Mononuclear cell (primary cell): ENCODE data around the gene LCA5L. TPM values are rescaled to one million over a fixed set of nuclear protein-coding genes. Genes with fewer than 3 reads are reported as not detected.
A peak's percentile ranks its signal among the peaks of the same experiment; 100 is the strongest.

Source experiments
- H3K27me3 ChIP-seq: 2 replicates; pipeline ENCODE4 v1.6.0; 2011; ENCODE audit warnings: low read length, control low read depth; ENCODE audit not compliant: insufficient read depth
- H3K4me1 ChIP-seq: 2 replicates; pipeline ENCODE4 v1.5.1; 2011; ENCODE audit warnings: mild to moderate bottlenecking, low read length, control low read depth; ENCODE audit not compliant: insufficient read depth
- H3K4me3 ChIP-seq: 2 replicates; pipeline ENCODE4 v1.5.1; 2011; ENCODE audit warnings: mild to moderate bottlenecking, low read length, moderate library complexity
- H3K9me3 ChIP-seq: 2 replicates; pipeline ENCODE4 v1.5.1; 2011; ENCODE audit warnings: low read depth, mild to moderate bottlenecking, control low read depth, low read length
- total RNA-seq: library from RNA; depleted of rRNA; stranded (reverse); fragments of >200 nt; gene quantifications from one replicate; pipeline ENCODE4 v1.2.3, GENCODE V29; 2012

LCA5L gene
- total RNA-seq = not detected

- Histone ChIP-seq H3K9me3 (no peaks in the 10 kb centered on the region), H3K4me1 (peaks cover 11% of the 10 kb centered on the region), H3K4me3 (peak within 1 kb of the TSS; percentile 72), H3K27me3 (no peaks in the 10 kb centered on the region)
These were observed at the start of gene LCA5L for GRCh38 chr21:39445321-39446269. LCA5L (minus strand) TSS chr21:39445778; CDS start chr21:39428493, 17,285 bp downstream.

- Histone ChIP-seq H3K9me3 (peaks cover 7% of the 10 kb centered on the region), H3K4me1 (no peaks in the 10 kb centered on the region), H3K4me3 (no peak overlapping the region), H3K27me3 (no peaks in the 10 kb centered on the region)
These were observed 43.9 kb upstream of the LCA5L start for GRCh38 chr21:39489380-39489924.

- H3K4me1 ChIP-seq = no peaks in the 10 kb centered on the region
- H3K4me3 ChIP-seq = no peak overlapping the region
- H3K9me3 ChIP-seq = no peaks in the 10 kb centered on the region
- H3K27me3 ChIP-seq = no peaks in the 10 kb centered on the region
These were observed 39.2 kb upstream of the LCA5L start for GRCh38 chr21:39484711-39485276.

GRCh38 chr21:39483917-39484316, 38.3 kb upstream of the LCA5L start:
- no peaks in the 10 kb centered on the region for H3K9me3 ChIP-seq
- no peak overlapping the region for H3K4me3 ChIP-seq
- H3K27me3 ChIP-seq = no peaks in the 10 kb centered on the region
- H3K4me1 ChIP-seq = no peaks in the 10 kb centered on the region

GRCh38 chr21:39481886-39482285, 36.3 kb upstream of the LCA5L start:
- H3K27me3 ChIP-seq = no peaks in the 10 kb centered on the region

GRCh38 chr21:39480271-39480670, 34.7 kb upstream of the LCA5L start:
- H3K27me3 ChIP-seq = no peaks in the 10 kb centered on the region
- H3K4me1 ChIP-seq = no peaks in the 10 kb centered on the region
- H3K4me3 ChIP-seq = no peak overlapping the region
- no peaks in the 10 kb centered on the region for H3K9me3 ChIP-seq

More at GRCh38 chr21:39481886-39482285, 36.3 kb upstream of the LCA5L start:
- Histone ChIP-seq H3K4me1 (no peaks in the 10 kb centered on the region), H3K9me3 (no peaks in the 10 kb centered on the region), H3K4me3 (no peak overlapping the region)

- Histone ChIP-seq H3K4me3 (no peak overlapping the region), H3K9me3 (no peaks in the 10 kb centered on the region), H3K27me3 (no peaks in the 10 kb centered on the region), H3K4me1 (no peaks in the 10 kb centered on the region)
These were observed 34.2 kb upstream of the LCA5L start for GRCh38 chr21:39479814-39480182.

GRCh38 chr21:39479164-39479813, 33.7 kb upstream of the LCA5L start:
- Histone ChIP-seq H3K4me3 (no peak overlapping the region), H3K27me3 (no peaks in the 10 kb centered on the region), H3K4me1 (no peaks in the 10 kb centered on the region), H3K9me3 (no peaks in the 10 kb centered on the region)

GRCh38 chr21:39474611-39475010, 29.0 kb upstream of the LCA5L start:
- H3K27me3 ChIP-seq = no peaks in the 10 kb centered on the region
- H3K9me3 ChIP-seq = no peaks in the 10 kb centered on the region
- no peaks in the 10 kb centered on the region for H3K4me1 ChIP-seq
- H3K4me3 ChIP-seq = no peak overlapping the region

- H3K9me3 ChIP-seq = no peaks in the 10 kb centered on the region
- H3K27me3 ChIP-seq = no peaks in the 10 kb centered on the region
- no peak overlapping the region for H3K4me3 ChIP-seq
- no peaks in the 10 kb centered on the region for H3K4me1 ChIP-seq
These were observed 27.2 kb upstream of the LCA5L start for GRCh38 chr21:39472786-39473185.

- Histone ChIP-seq H3K27me3 (no peaks in the 10 kb centered on the region), H3K9me3 (no peaks in the 10 kb centered on the region), H3K4me3 (no peak overlapping the region), H3K4me1 (no peaks in the 10 kb centered on the region)
These were observed 26.0 kb upstream of the LCA5L start for GRCh38 chr21:39471598-39471997.

GRCh38 chr21:39468559-39468958, 23.0 kb upstream of the LCA5L start:
- H3K9me3 ChIP-seq = no peaks in the 10 kb centered on the region
- H3K4me3 ChIP-seq = no peak overlapping the region
- no peaks in the 10 kb centered on the region for H3K27me3 ChIP-seq
- no peaks in the 10 kb centered on the region for H3K4me1 ChIP-seq

GRCh38 chr21:39467746-39468145, 22.2 kb upstream of the LCA5L start:
- H3K27me3 ChIP-seq = no peaks in the 10 kb centered on the region
- no peak overlapping the region for H3K4me3 ChIP-seq

GRCh38 chr21:39466584-39466983, 21.0 kb upstream of the LCA5L start:
- H3K4me1 ChIP-seq = no peaks in the 10 kb centered on the region
- no peaks in the 10 kb centered on the region for H3K9me3 ChIP-seq
- H3K4me3 ChIP-seq = no peak overlapping the region
- H3K27me3 ChIP-seq = no peaks in the 10 kb centered on the region

More at GRCh38 chr21:39467746-39468145, 22.2 kb upstream of the LCA5L start:
- no peaks in the 10 kb centered on the region for H3K9me3 ChIP-seq
- H3K4me1 ChIP-seq = no peaks in the 10 kb centered on the region

- no peaks in the 10 kb centered on the region for H3K9me3 ChIP-seq
- no peak overlapping the region for H3K4me3 ChIP-seq
- H3K4me1 ChIP-seq = no peaks in the 10 kb centered on the region
- no peaks in the 10 kb centered on the region for H3K27me3 ChIP-seq
These were observed 17.7 kb upstream of the LCA5L start for GRCh38 chr21:39463308-39463707.
